ENCODE measurements around the gene IRF7.
"Not testable (repeated sequence)": the region's sequence is repeated elsewhere in the genome, so short reads cannot be mapped to it uniquely, and the experiment has no call there.

The IRF7 gene

GRCh38 chr11:579830-580601, 35.7 kb downstream of the IRF7 start:
- DNase-seq (ENCODE audit: insufficient read length, low spot score) (no peak), FAIRE-seq (peak; percentile 45)
- TF ChIP-seq POLR2AphosphoS5 (IDR thresholded peaks at IDR 0.05; ENCODE audit: low read depth, low read length), result no peak

- DNase-seq (ENCODE audit: insufficient read length, low spot score), result no peak
- TF ChIP-seq SPI1 (IDR thresholded peaks at IDR 0.05; ENCODE audit: low read depth, low read length) (no peak), TAF1 (IDR thresholded peaks at IDR 0.05; ENCODE audit: low read depth, low read length) (no peak), POU2F2 (IDR thresholded peaks at IDR 0.05; ENCODE audit: low read depth, low read length) (no peak), POLR2AphosphoS5 (IDR thresholded peaks at IDR 0.05; ENCODE audit: low read depth, low read length) (no peak), POLR2A (IDR thresholded peaks at IDR 0.05; ENCODE audit: low read depth, low read length) (no peak), PAX5 (IDR thresholded peaks at IDR 0.05; ENCODE audit: insufficient read depth, low read length, severe bottlenecking) (no peak)
- FAIRE-seq, result peak; percentile 23
These were observed 37.3 kb downstream of the IRF7 start for GRCh38 chr11:578276-579035.

- TF ChIP-seq TAF1 (IDR thresholded peaks at IDR 0.05; ENCODE audit: low read depth, low read length) (no peak), POLR2A (IDR thresholded peaks at IDR 0.05; ENCODE audit: low read depth, low read length) (no peak), PAX5 (IDR thresholded peaks at IDR 0.05; ENCODE audit: insufficient read depth, low read length, severe bottlenecking) (no peak), POLR2AphosphoS5 (IDR thresholded peaks at IDR 0.05; ENCODE audit: low read depth, low read length) (no peak), POU2F2 (IDR thresholded peaks at IDR 0.05; ENCODE audit: low read depth, low read length) (no peak), SPI1 (IDR thresholded peaks at IDR 0.05; ENCODE audit: low read depth, low read length) (no peak)
- DNase-seq (ENCODE audit: insufficient read length, low spot score) (no peak), FAIRE-seq (no peak)
These were observed 38.2 kb downstream of the IRF7 start for GRCh38 chr11:577611-577894.

GRCh38 chr11:576811-577610, 38.7 kb downstream of the IRF7 start:
- TF ChIP-seq POU2F2 (IDR thresholded peaks at IDR 0.05; ENCODE audit: low read depth, low read length) (no peak), POLR2A (IDR thresholded peaks at IDR 0.05; ENCODE audit: low read depth, low read length) (no peak), POLR2AphosphoS5 (IDR thresholded peaks at IDR 0.05; ENCODE audit: low read depth, low read length) (no peak), SPI1 (IDR thresholded peaks at IDR 0.05; ENCODE audit: low read depth, low read length) (no peak), TAF1 (IDR thresholded peaks at IDR 0.05; ENCODE audit: low read depth, low read length) (no peak), PAX5 (IDR thresholded peaks at IDR 0.05; ENCODE audit: insufficient read depth, low read length, severe bottlenecking) (no peak)
- FAIRE-seq (peak; percentile 61), DNase-seq (ENCODE audit: insufficient read length, low spot score) (no peak)

GRCh38 chr11:575996-576768, 39.6 kb downstream of the IRF7 start, which contains the start of gene PHRF1:
PHRF1 (plus strand) TSS chr11:576470; CDS start chr11:581513, 5,043 bp downstream.
- peak; percentile 98 for FAIRE-seq
- DNase-seq (ENCODE audit: insufficient read length, low spot score), result peak; percentile 99
- TF ChIP-seq TAF1 (IDR thresholded peaks at IDR 0.05; ENCODE audit: low read depth, low read length) (peak; percentile 94), SPI1 (IDR thresholded peaks at IDR 0.05; ENCODE audit: low read depth, low read length) (no peak), POLR2AphosphoS5 (IDR thresholded peaks at IDR 0.05; ENCODE audit: low read depth, low read length) (peak; percentile 72), PAX5 (IDR thresholded peaks at IDR 0.05; ENCODE audit: insufficient read depth, low read length, severe bottlenecking) (peak; percentile 85), POLR2A (IDR thresholded peaks at IDR 0.05; ENCODE audit: low read depth, low read length) (peak; percentile 83), POU2F2 (IDR thresholded peaks at IDR 0.05; ENCODE audit: low read depth, low read length) (no peak)

GRCh38 chr11:575313-575995, 40.3 kb downstream of the IRF7 start:
- no peak for DNase-seq (ENCODE audit: insufficient read length, low spot score)
- TF ChIP-seq POU2F2 (IDR thresholded peaks at IDR 0.05; ENCODE audit: low read depth, low read length) (no peak), PAX5 (IDR thresholded peaks at IDR 0.05; ENCODE audit: insufficient read depth, low read length, severe bottlenecking) (no peak), POLR2A (IDR thresholded peaks at IDR 0.05; ENCODE audit: low read depth, low read length) (no peak), SPI1 (IDR thresholded peaks at IDR 0.05; ENCODE audit: low read depth, low read length) (no peak), POLR2AphosphoS5 (IDR thresholded peaks at IDR 0.05; ENCODE audit: low read depth, low read length) (no peak), TAF1 (IDR thresholded peaks at IDR 0.05; ENCODE audit: low read depth, low read length) (no peak)
- no peak for FAIRE-seq

GRCh38 chr11:574632-575312, 41.0 kb downstream of the IRF7 start:
- no peak for DNase-seq (ENCODE audit: insufficient read length, low spot score)
- no peak for TF ChIP-seq SPI1 (IDR thresholded peaks at IDR 0.05; ENCODE audit: low read depth, low read length)
- TF ChIP-seq POU2F2 (IDR thresholded peaks at IDR 0.05; ENCODE audit: low read depth, low read length), result no peak
- TF ChIP-seq POLR2A (IDR thresholded peaks at IDR 0.05; ENCODE audit: low read depth, low read length), result no peak
- no peak for TF ChIP-seq POLR2AphosphoS5 (IDR thresholded peaks at IDR 0.05; ENCODE audit: low read depth, low read length)
- no peak for TF ChIP-seq PAX5 (IDR thresholded peaks at IDR 0.05; ENCODE audit: insufficient read depth, low read length, severe bottlenecking)
- no peak for TF ChIP-seq TAF1 (IDR thresholded peaks at IDR 0.05; ENCODE audit: low read depth, low read length)
- FAIRE-seq, result peak; percentile 9

GRCh38 chr11:574031-574570, 41.6 kb downstream of the IRF7 start:
- FAIRE-seq, result not testable (repeated sequence)

More at GRCh38 chr11:574031-574570, 41.6 kb downstream of the IRF7 start:
- not testable (repeated sequence) for DNase-seq (ENCODE audit: insufficient read length, low spot score)

Measured in GM12891 (cell line).